Stimulated activated CD8-positive, alpha-beta memory T cell treated with anti-CD3 and anti-CD28 coated beads, Interleukin-4, amount 100 ng/mL, for 24 hours (primary cell): ENCODE data around the gene LYAR.
A peak's percentile ranks its signal among the peaks of the same experiment; 100 is the strongest.

Experiments used
- DNase-seq: peaks from one replicate; pipeline ENCODE4 v3.0.0-alpha.2; 2020; ENCODE audit warnings: low read depth

LYAR gene

GRCh38 chr4:4316150-4316495, 26.2 kb upstream of the LYAR start:
- no peak for DNase-seq

GRCh38 chr4:4315461-4316149, 25.7 kb upstream of the LYAR start:
- DNase-seq, result no peak

GRCh38 chr4:4311193-4311592, 21.2 kb upstream of the LYAR start:
- DNase-seq, result no peak

- no peak for DNase-seq
These were observed 19.0 kb upstream of the LYAR start for GRCh38 chr4:4308800-4309441.

- DNase-seq, result no peak
These were observed 17.0 kb upstream of the LYAR start for GRCh38 chr4:4306920-4307319.

GRCh38 chr4:4302416-4302815, 12.5 kb upstream of the LYAR start:
- DNase-seq, result no peak

- no peak for DNase-seq
These were observed 12.0 kb upstream of the LYAR start for GRCh38 chr4:4302001-4302400.

- no peak for DNase-seq
These were observed 9.1 kb upstream of the LYAR start for GRCh38 chr4:4299006-4299405.

GRCh38 chr4:4296283-4296846, 6.4 kb upstream of the LYAR start:
- no peak for DNase-seq

GRCh38 chr4:4293279-4293678, 3.3 kb upstream of the LYAR start:
- DNase-seq, result no peak

- DNase-seq, result no peak
These were observed 385 bp downstream of the LYAR start for GRCh38 chr4:4289597-4289940.

GRCh38 chr4:4289055-4289454, 899 bp downstream of the LYAR start:
- DNase-seq, result no peak

GRCh38 chr4:4288098-4288497, 1.9 kb downstream of the LYAR start:
- DNase-seq, result no peak

- DNase-seq, result no peak
These were observed 4.9 kb downstream of the LYAR start for GRCh38 chr4:4284827-4285618.

- no peak for DNase-seq
These were observed 8.2 kb downstream of the LYAR start for GRCh38 chr4:4281787-4282186.

- DNase-seq, result no peak
These were observed 12.4 kb downstream of the LYAR start for GRCh38 chr4:4277531-4277930.

- DNase-seq, result no peak
These were observed 15.7 kb downstream of the LYAR start for GRCh38 chr4:4274226-4274625.

GRCh38 chr4:4271912-4272311, 18.0 kb downstream of the LYAR start:
- no peak for DNase-seq

GRCh38 chr4:4270529-4270928, 19.4 kb downstream of the LYAR start:
- no peak for DNase-seq

GRCh38 chr4:4269856-4270255, 20.1 kb downstream of the LYAR start:
- no peak for DNase-seq

- peak; percentile 14 for DNase-seq
These were observed 20.6 kb downstream of the LYAR start for GRCh38 chr4:4269331-4269731.

- no peak for DNase-seq
These were observed 21.2 kb downstream of the LYAR start for GRCh38 chr4:4268776-4269175.

- DNase-seq, result no peak
These were observed 22.0 kb downstream of the LYAR start for GRCh38 chr4:4267981-4268380.
